ENCODE data around the gene ROPN1L.

DNA sequence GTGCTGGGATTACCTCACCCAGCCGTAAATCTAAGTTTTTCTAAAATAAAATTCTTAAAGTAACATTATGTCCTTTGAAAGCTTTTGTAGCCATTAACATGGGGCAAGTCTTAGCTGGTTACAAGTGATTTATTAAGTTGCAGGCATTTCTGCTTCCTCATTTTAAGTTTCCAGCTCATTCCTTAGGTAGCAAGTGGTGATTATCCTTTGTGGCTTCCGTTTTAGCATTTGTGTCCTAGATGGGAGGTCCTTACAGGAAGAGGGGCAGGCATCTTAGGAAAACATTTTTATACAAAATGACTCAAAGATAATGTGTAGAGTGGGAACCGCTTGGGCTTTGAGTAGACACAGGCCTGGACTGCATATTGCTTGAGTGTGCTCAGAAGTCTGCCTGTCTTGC, 35.0 kb upstream of the ROPN1L start:
- TF ChIP-seq CTCF (IDR thresholded peaks at IDR 0.05; ENCODE audit: insufficient read depth, low read depth, low read length): no peak
- TF ChIP-seq EZH2 (IDR thresholded peaks at IDR 0.05; ENCODE audit: insufficient read depth, low read length): no peak
